ENCODE data around the gene TMEM14C. TPM values are rescaled to one million over a fixed set of nuclear protein-coding genes. Genes with fewer than 3 reads are reported as not detected.

TMEM14C gene
- total RNA-seq, 6 experiments from 2014 or later, result 45.6 to 72.1 (median 54.0) TPM

- H3K9me3 ChIP-seq, result no peaks in the 10 kb centered on the region
- no peak for DNase-seq
- intact Hi-C loops (cut with DNase I), result no loop called here
- TF ChIP-seq, protein P1, sequence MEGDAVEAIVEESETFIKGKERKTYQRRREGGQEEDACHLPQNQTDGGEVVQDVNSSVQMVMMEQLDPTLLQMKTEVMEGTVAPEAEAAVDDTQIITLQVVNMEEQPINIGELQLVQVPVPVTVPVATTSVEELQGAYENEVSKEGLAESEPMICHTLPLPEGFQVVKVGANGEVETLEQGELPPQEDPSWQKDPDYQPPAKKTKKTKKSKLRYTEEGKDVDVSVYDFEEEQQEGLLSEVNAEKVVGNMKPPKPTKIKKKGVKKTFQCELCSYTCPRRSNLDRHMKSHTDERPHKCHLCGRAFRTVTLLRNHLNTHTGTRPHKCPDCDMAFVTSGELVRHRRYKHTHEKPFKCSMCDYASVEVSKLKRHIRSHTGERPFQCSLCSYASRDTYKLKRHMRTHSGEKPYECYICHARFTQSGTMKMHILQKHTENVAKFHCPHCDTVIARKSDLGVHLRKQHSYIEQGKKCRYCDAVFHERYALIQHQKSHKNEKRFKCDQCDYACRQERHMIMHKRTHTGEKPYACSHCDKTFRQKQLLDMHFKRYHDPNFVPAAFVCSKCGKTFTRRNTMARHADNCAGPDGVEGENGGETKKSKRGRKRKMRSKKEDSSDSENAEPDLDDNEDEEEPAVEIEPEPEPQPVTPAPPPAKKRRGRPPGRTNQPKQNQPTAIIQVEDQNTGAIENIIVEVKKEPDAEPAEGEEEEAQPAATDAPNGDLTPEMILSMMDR (IDR thresholded peaks at IDR 0.05), result no peak
- no peak for TF ChIP-seq POLR2A (IDR thresholded peaks at IDR 0.05)
- WGBS (ENCODE audit: insufficient coverage, low coverage, low lambda C conversion rate, missing lambda C conversion rate), result 17% methylated on average over 5 of the region's 6 CpGs
- ATAC-seq, result no peak
- no peaks in the 10 kb centered on the region for H3K27me3 ChIP-seq
- no peaks in the 10 kb centered on the region for H3K36me3 ChIP-seq
- H3K4me3 ChIP-seq, result no peak overlapping the region
- no peak overlapping the region for H3K27ac ChIP-seq
- H3K4me1 ChIP-seq, result no peaks in the 10 kb centered on the region
These were observed 35.3 kb upstream of the TMEM14C start for GRCh38 chr6:10687582-10687981.

GRCh38 chr6:10690651-10691445 is 32.0 kb upstream of the TMEM14C start:
- Histone ChIP-seq H3K4me1 (peaks cover 0 to 15% (median 6%) of the 10 kb centered on the region in 4 donors), H3K36me3 (no peaks in the 10 kb centered on the region), H3K4me3 (no peak overlapping the region), H3K27ac (no peak overlapping the region), H3K9me3 (no peaks in the 10 kb centered on the region), H3K27me3 (no peaks in the 10 kb centered on the region)
- 60% methylated on average over 13 of the region's 15 CpGs for WGBS (ENCODE audit: insufficient coverage, low coverage, low lambda C conversion rate, missing lambda C conversion rate)
- no peak for DNase-seq
- TF ChIP-seq, protein P1 (IDR thresholded peaks at IDR 0.05), result no peak
- TF ChIP-seq POLR2A (IDR thresholded peaks at IDR 0.05), result no peak
- intact Hi-C loops (cut with DNase I), result no loop called here
- no peak for ATAC-seq

DNA sequence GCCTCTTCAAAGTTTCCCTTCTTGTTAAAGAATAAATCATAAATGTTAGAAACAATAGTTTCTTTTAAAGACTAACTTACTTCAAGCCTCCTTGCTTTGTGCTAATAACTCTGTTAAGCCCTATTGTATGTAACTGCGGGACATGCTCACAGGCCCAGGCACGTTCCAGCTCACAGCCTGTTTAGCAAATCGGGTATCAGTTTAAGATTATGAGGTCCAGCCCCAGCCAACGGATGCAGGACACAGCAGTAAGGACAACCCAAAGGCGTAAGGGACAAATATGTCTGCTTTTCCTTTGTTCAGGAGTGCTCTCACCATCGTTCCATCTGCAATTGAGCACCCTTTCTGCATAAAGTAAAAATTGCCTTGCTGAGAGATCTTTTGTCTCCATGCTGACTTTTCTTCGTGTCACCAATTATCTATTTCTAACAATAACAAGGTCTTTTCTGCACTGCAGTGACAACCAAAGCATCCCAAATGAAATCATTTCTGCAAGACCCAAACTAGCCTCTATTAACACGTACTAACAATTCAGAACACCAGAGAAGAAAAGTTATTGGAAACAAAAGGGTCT is 29.8 kb upstream of the TMEM14C start:
- Histone ChIP-seq H3K4me3 (peak overlapping the region in 2 of 3 donors; percentile 77 to 89), H3K27me3 (no peaks in the 10 kb centered on the region), H3K4me1 (peaks cover 0 to 19% (median 9%) of the 10 kb centered on the region in 4 donors), H3K27ac (no peak overlapping the region), H3K9me3 (no peaks in the 10 kb centered on the region), H3K36me3 (no peaks in the 10 kb centered on the region)
- intact Hi-C loops (cut with DNase I), result no loop called here
- no peak for TF ChIP-seq POLR2A (IDR thresholded peaks at IDR 0.05)
- TF ChIP-seq, protein P1 (IDR thresholded peaks at IDR 0.05), result no peak
- WGBS (ENCODE audit: insufficient coverage, low coverage, low lambda C conversion rate, missing lambda C conversion rate), result 97% methylated on average over 5 of the region's 8 CpGs
- no peak for ATAC-seq
- no peak for DNase-seq

DNA sequence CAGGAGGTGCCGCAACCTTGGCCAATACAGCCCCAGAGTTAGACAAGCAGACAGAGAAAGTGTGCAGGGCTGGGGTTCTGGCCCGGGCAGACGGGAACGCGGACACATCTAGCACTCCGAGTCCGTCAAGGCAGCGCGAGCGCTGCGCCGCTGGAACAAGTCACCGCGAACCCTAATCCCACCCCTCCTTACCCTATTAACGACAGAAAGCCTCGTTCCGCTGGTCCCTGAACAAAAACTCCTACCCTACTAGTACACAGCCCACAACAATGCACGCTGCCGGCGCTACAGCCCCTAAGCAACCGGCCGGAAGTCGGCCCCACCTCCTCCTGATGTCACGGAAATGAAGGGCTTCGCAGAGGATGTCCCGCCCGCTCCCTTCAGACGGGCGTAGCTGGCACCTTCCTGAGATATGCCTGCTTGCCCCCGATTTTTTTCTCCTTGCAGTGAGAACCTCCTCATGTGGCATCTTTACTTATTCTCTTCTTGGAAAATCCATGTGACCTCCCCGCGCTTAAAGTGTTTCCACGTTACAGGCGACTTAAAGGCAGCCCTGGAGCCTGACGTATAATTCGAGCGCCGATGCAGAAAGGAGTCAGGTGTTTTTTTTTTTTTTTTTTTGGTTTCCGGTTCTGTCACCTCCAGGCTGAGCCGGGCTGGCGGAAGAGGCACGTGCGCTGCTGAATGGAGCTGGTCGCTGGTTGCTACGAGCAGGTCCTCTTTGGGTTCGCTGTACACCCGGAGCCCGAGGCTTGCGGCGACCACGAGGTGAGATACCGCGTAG is 28.4 kb upstream of the TMEM14C start, which contains the start of the genes C6orf52 and PAK1IP1:
C6orf52 (minus strand) TSS at position 315 of the 784 bp plus-strand sequence. CDS start 7,066 bp downstream, outside the sequence.
PAK1IP1 (plus strand) TSS at position 671 of the 784 bp plus-strand sequence; CDS start at position 685, 14 bp downstream.
- H3K36me3 ChIP-seq, result peaks cover 0 to 7% (median 0%) of the 10 kb centered on the region in 4 donors
- H3K27ac ChIP-seq, result peak within 1 kb of the TSS; percentile 92 to 96 (median 92)
- H3K4me1 ChIP-seq, result peaks cover 0 to 19% (median 9%) of the 10 kb centered on the region in 4 donors
- no peaks in the 10 kb centered on the region for H3K27me3 ChIP-seq
- intact Hi-C loops (cut with DNase I), result no loop called here
- peak; percentile 54 for TF ChIP-seq POLR2A (IDR thresholded peaks at IDR 0.05)
- TF ChIP-seq, protein P1 (IDR thresholded peaks at IDR 0.05), result no peak
- no peaks in the 10 kb centered on the region for H3K9me3 ChIP-seq
- WGBS (ENCODE audit: insufficient coverage, low coverage, low lambda C conversion rate, missing lambda C conversion rate), result under 1% methylated on average over 38 of the region's 53 CpGs
- DNase-seq (peak; percentile 92 to 95 (median 94)), ATAC-seq (peak; percentile 99)
- H3K4me3 ChIP-seq, result peak within 1 kb of the TSS; percentile 77 to 89 (median 79)

Data from right lobe of liver (tissue), 6 donors.